Mammary epithelial cell (primary cell): Measurements from ENCODE around the gene SMC3.

ENCODE experiments used
- EZH2 ChIP-seq: IDR thresholded peaks from 2 replicates; pipeline ENCODE4 v1.6.1; 2012; ENCODE audit warnings: low read length, inconsistent platforms, borderline replicate concordance
- TF ChIP-seq, protein P1 (sequence below), 2 donors: IDR thresholded peaks in 1 of 2; conservative IDR thresholded peaks in 1 of 2; 2 replicates each; pipeline ENCODE4 v1.5.1; 2011 to 2012; ENCODE audit warnings: inconsistent platforms in 2 of 2, low read length in 2 of 2, mild to moderate bottlenecking in 2 of 2, control low read depth in 1 of 2, low read depth in 1 of 2; ENCODE audit not compliant: insufficient read depth in 1 of 2; ENCODE audit errors: extremely low read depth in 1 of 2

DNA sequence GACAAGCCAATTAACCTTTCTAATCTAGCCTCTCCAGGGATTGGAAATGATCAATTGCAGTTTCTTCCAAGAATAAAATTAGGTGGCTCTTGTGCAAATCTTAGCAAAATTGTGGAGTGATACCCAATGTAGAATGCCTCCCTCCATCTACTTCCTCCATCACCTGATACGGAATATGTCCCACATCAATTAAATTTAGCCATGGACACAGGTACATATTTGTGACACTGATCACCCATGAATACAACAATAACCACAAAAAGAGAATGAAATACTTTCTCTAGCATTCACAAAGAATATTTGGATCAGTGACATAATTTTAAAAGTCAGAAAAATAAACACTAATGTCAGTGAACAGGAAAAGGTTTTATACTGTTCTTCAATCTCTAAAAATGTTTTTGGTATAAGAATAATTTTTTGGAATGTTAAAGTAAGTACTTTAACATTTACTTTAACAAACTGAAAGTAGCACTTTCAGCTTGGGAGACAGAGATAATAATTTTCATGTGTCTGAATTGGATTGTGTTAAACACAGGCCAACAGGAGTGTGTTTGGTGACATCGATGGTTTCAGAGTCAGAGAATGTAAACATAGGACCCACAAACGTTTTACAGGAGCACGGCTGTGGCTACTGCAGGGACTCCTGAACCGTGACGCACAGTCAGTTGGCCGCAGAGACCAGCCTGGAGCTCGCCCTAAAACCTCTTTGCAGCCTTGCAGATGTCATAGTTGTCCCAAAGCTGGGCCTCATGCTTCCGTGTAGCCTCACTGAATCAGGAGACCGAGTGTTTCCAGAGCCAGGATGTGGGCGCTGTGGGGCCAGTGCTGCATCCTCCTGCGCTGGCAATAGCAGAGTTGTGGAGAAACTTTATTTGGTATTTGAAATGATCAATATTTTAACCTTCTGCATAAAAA lies 83.8 kb downstream of the SMC3 start:
- TF ChIP-seq, protein P1, sequence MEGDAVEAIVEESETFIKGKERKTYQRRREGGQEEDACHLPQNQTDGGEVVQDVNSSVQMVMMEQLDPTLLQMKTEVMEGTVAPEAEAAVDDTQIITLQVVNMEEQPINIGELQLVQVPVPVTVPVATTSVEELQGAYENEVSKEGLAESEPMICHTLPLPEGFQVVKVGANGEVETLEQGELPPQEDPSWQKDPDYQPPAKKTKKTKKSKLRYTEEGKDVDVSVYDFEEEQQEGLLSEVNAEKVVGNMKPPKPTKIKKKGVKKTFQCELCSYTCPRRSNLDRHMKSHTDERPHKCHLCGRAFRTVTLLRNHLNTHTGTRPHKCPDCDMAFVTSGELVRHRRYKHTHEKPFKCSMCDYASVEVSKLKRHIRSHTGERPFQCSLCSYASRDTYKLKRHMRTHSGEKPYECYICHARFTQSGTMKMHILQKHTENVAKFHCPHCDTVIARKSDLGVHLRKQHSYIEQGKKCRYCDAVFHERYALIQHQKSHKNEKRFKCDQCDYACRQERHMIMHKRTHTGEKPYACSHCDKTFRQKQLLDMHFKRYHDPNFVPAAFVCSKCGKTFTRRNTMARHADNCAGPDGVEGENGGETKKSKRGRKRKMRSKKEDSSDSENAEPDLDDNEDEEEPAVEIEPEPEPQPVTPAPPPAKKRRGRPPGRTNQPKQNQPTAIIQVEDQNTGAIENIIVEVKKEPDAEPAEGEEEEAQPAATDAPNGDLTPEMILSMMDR (conservative IDR thresholded peaks at IDR 0.05 in 1 of 2, IDR thresholded peaks at IDR 0.05 in 1 of 2; ENCODE audit: extremely low read depth in 1 of 2, insufficient read depth in 1 of 2, low read depth in 1 of 2, low read length in 2 of 2): no peak
- no peak for TF ChIP-seq EZH2
